HEK293 (cell line): ENCODE measurements around the gene NBPF1.
"Not testable (repeated sequence)": the region's sequence is repeated elsewhere in the genome, so short reads cannot be mapped to it uniquely, and the experiment has no call there.

ENCODE experiments used
- CTCF ChIA-PET: fragments of 350-600 bp; formaldehyde crosslinking; extraction: SDS; loops from one replicate; lab custom pipeline; 2021; ENCODE audit warnings: antibody characterized with exemption; lab: Yijun Ruan, JAX
- POLR2A ChIA-PET: fragments of 300-600 bp; formaldehyde crosslinking; extraction: SDS; loops from one replicate; lab custom pipeline; 2020; ENCODE audit warnings: antibody characterized with exemption, inconsistent platforms; lab: Yijun Ruan, JAX
- H3K27ac ChIP-seq: fragments of 200-500 bp; sonication (Bioruptor generic); 2 replicates; pipeline ENCODE4 v1.5.1; 2014; ENCODE audit warnings: low read depth, low read length, control low read depth, inconsistent platforms; ENCODE audit errors: extremely low read depth
- H3K36me3 ChIP-seq, 2 experiments: fragments of 200-500 bp in 1 of 2; sonication (Bioruptor generic) in 1 of 2; 1 replicate in 1 of 2; 2 replicates in 1 of 2; pipeline ENCODE4 v1.5.1; 2014 to 2017; ENCODE audit warnings: inconsistent platforms in 2 of 2, low read length in 2 of 2; ENCODE audit not compliant: control insufficient read depth in 2 of 2, insufficient read depth in 1 of 2
- H3K4me1 ChIP-seq: fragments of 200-500 bp; sonication (Bioruptor generic); 2 replicates; pipeline ENCODE4 v1.5.1; 2014; ENCODE audit warnings: mild to moderate bottlenecking, low read length, inconsistent platforms; ENCODE audit not compliant: control insufficient read depth, insufficient read depth
- H3K4me3 ChIP-seq: 2 replicates; pipeline ENCODE4 v1.5.1; 2011; ENCODE audit warnings: low read depth, mild to moderate bottlenecking, control low read depth, low read length, moderate library complexity
- H3K9me3 ChIP-seq: fragments of 200-500 bp; sonication (Bioruptor generic); 2 replicates; pipeline ENCODE4 v1.5.1; 2014; ENCODE audit warnings: low read depth, low read length, inconsistent platforms; ENCODE audit not compliant: control insufficient read depth, insufficient read depth
- EGR2 ChIP-seq: fragments of 450-650 bp; formaldehyde crosslinking; IDR thresholded peaks from 2 replicates; pipeline ENCODE4 v1.5.1; 2016; ENCODE audit warnings: low read depth, missing biosample characterization, missing genetic modification characterization
- TF ChIP-seq, protein P1 (sequence below): fragments of 450-650 bp; IDR thresholded peaks from 2 replicates; pipeline ENCODE4 v1.5.1; 2018; ENCODE audit warnings: missing biosample characterization, missing genetic modification characterization

NBPF1 gene

DNA sequence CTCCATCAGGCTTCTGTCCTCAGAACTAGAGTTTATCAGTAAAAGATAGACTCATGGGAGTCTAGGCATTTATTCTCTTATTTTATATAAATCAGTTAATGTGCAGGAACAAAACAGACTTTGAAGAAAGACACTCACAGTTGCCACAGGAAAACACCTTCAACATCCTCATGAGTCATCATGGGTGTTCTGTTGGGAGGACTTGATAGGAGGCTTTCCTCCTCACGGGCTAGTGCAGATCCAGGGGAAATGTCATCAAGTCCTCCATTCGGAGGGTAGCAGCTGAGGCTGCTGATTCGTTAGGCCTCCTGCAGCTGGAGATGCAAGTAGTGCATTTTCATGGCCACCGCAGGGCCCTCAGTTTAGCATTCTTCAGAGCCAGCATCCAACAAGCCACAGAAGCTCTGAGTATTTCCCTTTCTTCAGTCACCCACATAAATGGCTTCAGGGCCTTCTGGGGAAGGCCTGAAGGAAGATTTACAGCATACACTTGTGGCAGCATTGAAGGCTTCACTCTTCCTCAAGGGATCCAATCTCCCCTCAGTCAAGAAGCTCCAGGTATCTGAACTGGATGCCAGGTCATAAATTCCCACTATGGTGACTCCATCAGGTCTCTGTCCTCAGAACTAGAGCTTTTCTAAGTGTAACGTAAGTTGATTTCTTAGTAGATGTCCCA is 10.9 kb downstream of the NBPF1 start:
- ChIA-PET CTCF (interaction anchor here (0.6 to 3.7 kb wide), 7 partner anchors 10 to 857 kb away, joined by 3 to 23 read pairs (median 5); partner anchors contain the start of gene NBPF1), POLR2A (interaction anchor here (0.9 kb wide), 1 partner anchor 18 kb away, joined by 3 read pairs; no protein-coding TSS in a partner anchor)
- not testable (repeated sequence) for H3K4me1 ChIP-seq, H3K9me3 ChIP-seq, H3K4me3 ChIP-seq, H3K27ac ChIP-seq
- peaks cover 8 to 26% of the 10 kb centered on the region in 2 experiments; a peak in 2 of 3 replicates for H3K36me3 ChIP-seq

DNA sequence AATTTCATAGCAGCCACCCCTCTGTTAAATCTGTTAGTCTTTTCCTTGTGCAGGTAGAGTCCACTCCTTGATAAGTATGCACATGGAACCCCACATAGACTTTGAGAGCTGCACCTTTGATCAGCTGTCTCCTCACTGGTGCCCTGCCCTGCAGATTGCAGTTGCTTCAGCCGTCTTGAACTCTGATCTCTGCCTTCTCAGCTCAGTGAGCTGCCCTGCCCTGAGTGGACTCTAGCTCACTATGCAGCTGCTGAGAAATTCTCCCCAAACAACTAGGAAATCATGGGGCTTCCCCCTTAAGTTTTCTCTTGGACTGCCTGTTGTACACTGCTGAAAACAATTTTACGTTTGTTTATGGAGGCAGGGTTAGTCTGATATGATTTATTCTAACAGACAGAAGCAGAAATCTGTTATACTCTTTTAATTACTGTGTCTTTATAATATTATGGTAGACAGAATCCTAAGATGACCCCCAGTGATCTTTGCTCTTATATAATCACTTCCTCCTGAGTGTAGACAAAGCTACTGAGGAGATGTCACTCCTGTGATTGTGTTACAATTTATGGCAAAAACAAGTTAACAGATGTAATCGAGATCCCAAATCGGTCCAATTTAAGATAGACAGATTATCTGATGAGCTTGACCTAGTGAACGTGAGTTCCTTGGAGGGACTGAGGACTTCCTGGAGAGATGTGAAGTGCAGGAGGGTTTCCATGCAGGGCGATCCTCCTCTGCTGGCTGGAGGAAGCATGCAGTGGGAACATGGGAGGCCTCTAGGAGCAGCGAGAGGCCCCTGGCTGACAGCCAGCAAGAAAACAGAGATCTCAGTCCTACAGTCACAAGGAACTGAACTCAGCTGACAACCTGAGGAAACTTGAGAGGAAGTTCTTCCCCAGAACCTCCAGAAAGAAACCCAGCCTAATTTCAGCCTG is 12.2 kb downstream of the NBPF1 start:
- not testable (repeated sequence) for H3K27ac ChIP-seq, H3K4me1 ChIP-seq, H3K9me3 ChIP-seq, H3K4me3 ChIP-seq
- ChIA-PET CTCF (interaction anchor here (1.0 to 3.3 kb wide), 7 partner anchors 8 to 24 kb away, joined by 3 to 18 read pairs (median 5); no protein-coding TSS in a partner anchor), POLR2A (interaction anchor here (1.4 kb wide), 1 partner anchor 12 kb away, joined by 3 read pairs; the partner anchor contains the start of gene NBPF1)
- peaks cover 0 to 13% of the 10 kb centered on the region in 2 experiments; a peak in 1 of 3 replicates for H3K36me3 ChIP-seq

DNA sequence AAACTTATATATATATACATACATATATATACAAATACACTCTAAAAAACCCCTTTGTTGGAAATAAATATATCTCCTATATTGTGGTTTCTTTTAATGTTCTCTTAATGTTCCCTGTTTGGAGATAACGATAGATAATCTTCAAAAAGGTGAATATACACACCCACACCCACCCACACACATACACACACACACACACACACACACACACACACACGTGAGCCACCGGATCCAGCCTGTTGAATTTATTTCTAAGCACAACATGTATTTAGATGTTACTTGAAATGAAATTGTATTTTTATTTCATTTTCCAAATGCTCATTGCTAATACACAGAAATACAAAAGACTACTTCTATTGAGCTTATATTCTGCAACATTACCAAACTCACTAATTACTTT is 14.0 kb downstream of the NBPF1 start:
- not testable (repeated sequence) for H3K4me1 ChIP-seq, H3K9me3 ChIP-seq, H3K27ac ChIP-seq, H3K36me3 ChIP-seq, H3K4me3 ChIP-seq
- ChIA-PET CTCF (interaction anchor here (1.4 kb wide), 1 partner anchor 13 kb away, joined by 4 read pairs; no protein-coding TSS in a partner anchor), POLR2A (interaction anchor here (0.6 to 1.4 kb wide), 3 partner anchors 14 to 430 kb away, joined by 3 read pairs; partner anchors contain the start of gene NBPF1)
- peak; percentile 41; the same call in 1 of the 2 replicates for TF ChIP-seq EGR2

DNA sequence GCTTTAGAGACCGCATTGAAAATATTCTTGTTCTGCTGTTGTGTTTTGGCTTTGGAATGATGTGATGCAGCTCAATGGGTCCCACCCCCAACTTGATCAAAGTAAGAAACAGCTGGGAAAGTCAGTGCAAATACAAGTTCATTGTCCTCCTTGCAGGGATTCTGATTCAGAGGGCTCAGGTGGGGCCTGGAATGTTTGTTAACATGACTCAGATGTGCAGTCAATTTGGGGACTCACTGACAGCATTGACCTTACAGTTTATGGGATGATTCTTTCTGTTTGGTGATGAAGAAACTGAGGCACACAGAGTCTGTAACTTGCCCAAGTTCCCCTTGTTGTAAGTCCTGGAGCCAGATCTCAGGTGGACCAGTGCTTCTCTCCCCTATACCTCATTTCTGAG is 18.1 kb downstream of the NBPF1 start:
- CTCF ChIA-PET: interaction anchor here (0.9 to 1.8 kb wide), 2 partner anchors 9 to 26 kb away, joined by 4 to 8 read pairs; no protein-coding TSS in a partner anchor
- H3K4me3 ChIP-seq, H3K36me3 ChIP-seq, H3K27ac ChIP-seq, H3K4me1 ChIP-seq, POLR2A ChIA-PET, H3K9me3 ChIP-seq: not testable (repeated sequence)

DNA sequence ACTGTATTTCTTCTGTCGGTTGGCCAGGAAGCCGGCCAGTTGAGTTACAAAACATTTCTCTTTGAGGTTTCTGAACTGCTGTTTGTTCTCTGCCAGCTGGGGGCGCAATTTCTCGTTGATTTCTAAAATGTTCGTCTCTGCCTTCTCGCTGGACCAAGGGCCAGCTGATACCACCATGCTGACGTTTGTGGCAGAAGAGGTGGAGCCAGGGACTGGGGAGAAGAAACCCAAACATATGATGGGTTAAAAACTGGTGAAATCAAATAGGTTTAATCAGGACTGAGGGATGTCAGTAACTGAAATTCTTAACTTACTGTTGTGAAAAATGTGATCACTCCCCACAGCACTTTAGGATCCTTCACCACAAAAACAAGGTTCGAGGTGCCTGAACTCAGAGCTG is 21.5 kb downstream of the NBPF1 start:
- POLR2A ChIA-PET, H3K4me1 ChIP-seq, H3K9me3 ChIP-seq, H3K27ac ChIP-seq, H3K4me3 ChIP-seq: not testable (repeated sequence)
- CTCF ChIA-PET: interaction anchor here (1.0 to 2.1 kb wide), 4 partner anchors 18 to 30 kb away, joined by 4 to 17 read pairs (median 10); no protein-coding TSS in a partner anchor
- H3K36me3 ChIP-seq: peaks cover 0 to 10% of the 10 kb centered on the region in 2 experiments; a peak in 1 of 3 replicates

DNA sequence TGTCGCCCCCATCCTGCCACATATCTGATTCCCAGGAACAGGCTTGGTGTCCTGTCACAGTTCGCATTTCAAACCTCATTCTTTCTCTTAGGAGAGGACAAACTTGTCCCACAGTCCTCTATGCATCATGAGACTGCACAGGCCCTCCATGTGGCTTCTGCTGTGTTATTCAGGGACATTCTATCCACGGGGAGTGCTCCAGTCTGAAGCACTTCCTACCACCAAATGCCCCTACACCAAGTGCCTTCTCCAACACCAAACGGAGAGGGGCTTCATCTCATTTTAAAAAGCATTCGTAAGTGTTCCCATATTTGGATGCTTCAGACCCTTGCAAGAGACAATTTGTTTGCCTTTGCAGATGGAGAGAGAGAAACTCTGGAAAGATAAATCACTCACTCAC is 25.3 kb downstream of the NBPF1 start:
- H3K4me1 ChIP-seq, H3K27ac ChIP-seq, H3K4me3 ChIP-seq, H3K9me3 ChIP-seq, POLR2A ChIA-PET, CTCF ChIA-PET: not testable (repeated sequence)
- peaks cover 0 to 16% of the 10 kb centered on the region in 2 experiments; a peak in 2 of 3 replicates for H3K36me3 ChIP-seq

DNA sequence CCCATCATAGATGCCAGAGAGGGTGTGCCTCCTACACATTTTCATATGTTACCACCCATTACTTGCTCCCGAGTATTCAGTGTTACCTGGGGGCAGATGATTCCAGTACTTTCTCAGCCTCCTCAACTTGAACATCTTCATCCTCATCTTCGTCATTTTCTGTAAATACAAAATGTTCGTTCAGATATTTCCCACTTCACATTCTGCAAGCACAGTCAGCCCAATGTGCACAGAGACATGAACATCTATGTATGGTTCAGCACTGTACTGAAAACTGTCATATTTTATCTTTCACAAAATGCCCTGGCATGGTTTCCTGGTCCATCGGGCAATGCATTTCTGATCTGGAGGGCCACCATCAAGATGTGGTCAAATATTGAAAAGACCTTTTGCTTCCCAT is 25.7 kb downstream of the NBPF1 start:
- POLR2A ChIA-PET, H3K27ac ChIP-seq, H3K9me3 ChIP-seq, CTCF ChIA-PET, H3K4me3 ChIP-seq, H3K4me1 ChIP-seq: not testable (repeated sequence)
- TF ChIP-seq, protein P1, sequence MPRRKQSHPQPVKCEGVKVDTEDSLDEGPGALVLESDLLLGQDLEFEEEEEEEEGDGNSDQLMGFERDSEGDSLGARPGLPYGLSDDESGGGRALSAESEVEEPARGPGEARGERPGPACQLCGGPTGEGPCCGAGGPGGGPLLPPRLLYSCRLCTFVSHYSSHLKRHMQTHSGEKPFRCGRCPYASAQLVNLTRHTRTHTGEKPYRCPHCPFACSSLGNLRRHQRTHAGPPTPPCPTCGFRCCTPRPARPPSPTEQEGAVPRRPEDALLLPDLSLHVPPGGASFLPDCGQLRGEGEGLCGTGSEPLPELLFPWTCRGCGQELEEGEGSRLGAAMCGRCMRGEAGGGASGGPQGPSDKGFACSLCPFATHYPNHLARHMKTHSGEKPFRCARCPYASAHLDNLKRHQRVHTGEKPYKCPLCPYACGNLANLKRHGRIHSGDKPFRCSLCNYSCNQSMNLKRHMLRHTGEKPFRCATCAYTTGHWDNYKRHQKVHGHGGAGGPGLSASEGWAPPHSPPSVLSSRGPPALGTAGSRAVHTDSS (tag by site-specific recombination): peak; percentile 52; the same call in 1 of the 2 replicates
- peaks cover 0 to 16% of the 10 kb centered on the region in 2 experiments; a peak in 2 of 3 replicates for H3K36me3 ChIP-seq

DNA sequence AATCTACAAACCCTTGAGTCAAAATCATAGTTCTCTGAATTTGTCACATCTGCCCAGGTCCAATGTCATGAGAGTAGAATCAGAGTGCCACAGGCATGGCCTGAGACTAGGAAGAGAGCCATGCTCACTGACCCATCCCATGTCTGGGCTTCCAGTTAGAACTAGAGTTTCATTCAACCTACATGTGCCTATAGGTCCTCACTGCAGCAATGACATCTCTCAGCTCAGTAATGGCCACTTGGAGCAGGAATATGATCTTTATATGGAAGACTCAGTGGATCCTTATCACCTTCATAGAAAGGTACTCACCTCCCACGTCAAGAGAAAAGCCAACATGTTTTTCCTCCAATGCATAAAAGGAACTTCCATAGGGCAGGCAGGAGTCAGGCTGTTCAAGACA is 48.0 kb downstream of the NBPF1 start:
- H3K4me1 ChIP-seq, H3K36me3 ChIP-seq, H3K9me3 ChIP-seq, CTCF ChIA-PET, H3K4me3 ChIP-seq, POLR2A ChIA-PET, H3K27ac ChIP-seq: not testable (repeated sequence)

DNA sequence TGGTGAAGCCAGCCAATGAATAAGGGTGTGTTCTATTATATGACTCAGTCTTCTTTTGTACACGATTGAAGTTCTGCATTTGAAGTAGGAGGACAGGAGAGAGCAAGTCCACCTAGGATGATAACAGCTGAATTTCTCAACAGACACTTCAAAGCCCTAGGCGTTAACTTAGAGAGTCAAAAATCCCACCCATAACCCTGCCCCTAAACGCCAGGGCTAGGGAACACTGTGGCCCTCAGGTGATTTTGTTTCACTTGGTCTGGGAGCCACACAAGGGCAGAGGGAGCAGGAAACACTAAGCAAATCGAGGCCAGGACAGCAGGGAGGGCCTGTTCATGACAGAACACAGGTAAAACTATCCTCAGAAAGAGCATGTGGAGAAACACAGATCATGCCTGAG is 52.3 kb downstream of the NBPF1 start:
- H3K27ac ChIP-seq, H3K4me1 ChIP-seq, H3K4me3 ChIP-seq, H3K36me3 ChIP-seq, H3K9me3 ChIP-seq: not testable (repeated sequence)
- ChIA-PET CTCF (interaction anchor here (0.7 kb wide), 1 partner anchor 146 kb away, joined by 3 read pairs; no protein-coding TSS in a partner anchor), POLR2A (interaction anchor here (0.6 kb wide), 1 partner anchor 198 kb away, joined by 4 read pairs; no protein-coding TSS in a partner anchor)
